ENCODE data around the gene PDXK.

PDXK gene

GRCh38 chr21:43759651-43760050 lies 40.7 kb downstream of the PDXK start:
- no peak overlapping the region for H3K4me3 ChIP-seq (ENCODE audit: low read depth, low read length, poor library complexity, severe bottlenecking)
- H4K20me1 ChIP-seq (ENCODE audit: insufficient read depth, low read length) = no peaks in the 10 kb centered on the region
- H3K9me2 ChIP-seq (ENCODE audit: low read depth, low read length) = no peaks in the 10 kb centered on the region

GRCh38 chr21:43760391-43760958 lies 41.5 kb downstream of the PDXK start:
- Histone ChIP-seq H3K4me1 (ENCODE audit: insufficient read depth, low read length, severe bottlenecking) (no peaks in the 10 kb centered on the region), H3K4me2 (ENCODE audit: low read length) (no peak overlapping the region), H3F3A (ENCODE audit: insufficient read depth, low read length) (no peaks in the 10 kb centered on the region), H3K27me3 (ENCODE audit: insufficient read depth, low read length) (no peaks in the 10 kb centered on the region), H4K20me1 (ENCODE audit: insufficient read depth, low read length) (no peaks in the 10 kb centered on the region), H2AFZ (ENCODE audit: low read length) (no peak overlapping the region), H3K9me3 (ENCODE audit: low read length) (no peaks in the 10 kb centered on the region), H3K9me2 (ENCODE audit: low read depth, low read length) (no peaks in the 10 kb centered on the region), H3K36me3 (ENCODE audit: insufficient read depth, low read length) (peaks cover 13% of the 10 kb centered on the region), H3K27ac (ENCODE audit: low read depth, low read length, poor library complexity, severe bottlenecking) (no peak overlapping the region), H3K4me3 (ENCODE audit: low read depth, low read length, poor library complexity, severe bottlenecking) (no peak overlapping the region), H3K79me2 (ENCODE audit: insufficient read depth, low read length) (no peaks in the 10 kb centered on the region), H3K9ac (ENCODE audit: low read length) (no peak overlapping the region)
- TF ChIP-seq EZH2 (IDR thresholded peaks at IDR 0.05; ENCODE audit: borderline replicate concordance, low read length) = no peak
- no peak for TF ChIP-seq CTCF (IDR thresholded peaks at IDR 0.05; ENCODE audit: low read length)

More at GRCh38 chr21:43759651-43760050, 40.7 kb downstream of the PDXK start:
- Histone ChIP-seq H3K79me2 (ENCODE audit: insufficient read depth, low read length) (no peaks in the 10 kb centered on the region), H3K27ac (ENCODE audit: low read depth, low read length, poor library complexity, severe bottlenecking) (no peak overlapping the region), H3F3A (ENCODE audit: insufficient read depth, low read length) (no peaks in the 10 kb centered on the region), H3K27me3 (ENCODE audit: insufficient read depth, low read length) (no peaks in the 10 kb centered on the region), H3K36me3 (ENCODE audit: insufficient read depth, low read length) (peaks cover 20% of the 10 kb centered on the region), H3K4me2 (ENCODE audit: low read length) (no peak overlapping the region), H3K9me3 (ENCODE audit: low read length) (no peaks in the 10 kb centered on the region), H3K9ac (ENCODE audit: low read length) (no peak overlapping the region), H3K4me1 (ENCODE audit: insufficient read depth, low read length, severe bottlenecking) (no peaks in the 10 kb centered on the region), H2AFZ (ENCODE audit: low read length) (no peak overlapping the region)
- TF ChIP-seq EZH2 (IDR thresholded peaks at IDR 0.05; ENCODE audit: borderline replicate concordance, low read length) = no peak
- no peak for TF ChIP-seq CTCF (IDR thresholded peaks at IDR 0.05; ENCODE audit: low read length)

GRCh38 chr21:43761886-43762285 lies 43.0 kb downstream of the PDXK start:
- H4K20me1 ChIP-seq (ENCODE audit: insufficient read depth, low read length) = no peaks in the 10 kb centered on the region
- H3K4me1 ChIP-seq (ENCODE audit: insufficient read depth, low read length, severe bottlenecking) = no peaks in the 10 kb centered on the region
- H3K36me3 ChIP-seq (ENCODE audit: insufficient read depth, low read length) = peaks cover 8% of the 10 kb centered on the region; the same call in 1 of the 2 replicates
- no peaks in the 10 kb centered on the region for H3K9me3 ChIP-seq (ENCODE audit: low read length)
- TF ChIP-seq CTCF (IDR thresholded peaks at IDR 0.05; ENCODE audit: low read length) = no peak
- no peak for TF ChIP-seq EZH2 (IDR thresholded peaks at IDR 0.05; ENCODE audit: borderline replicate concordance, low read length)
- H3K27me3 ChIP-seq (ENCODE audit: insufficient read depth, low read length) = no peaks in the 10 kb centered on the region
- no peaks in the 10 kb centered on the region for H3K79me2 ChIP-seq (ENCODE audit: insufficient read depth, low read length)
- no peak overlapping the region for H2AFZ ChIP-seq (ENCODE audit: low read length)
- no peaks in the 10 kb centered on the region for H3K9me2 ChIP-seq (ENCODE audit: low read depth, low read length)
- no peak overlapping the region for H3K27ac ChIP-seq (ENCODE audit: low read depth, low read length, poor library complexity, severe bottlenecking)
- H3K4me2 ChIP-seq (ENCODE audit: low read length) = no peak overlapping the region
- no peaks in the 10 kb centered on the region for H3F3A ChIP-seq (ENCODE audit: insufficient read depth, low read length)
- H3K4me3 ChIP-seq (ENCODE audit: low read depth, low read length, poor library complexity, severe bottlenecking) = no peak overlapping the region
- H3K9ac ChIP-seq (ENCODE audit: low read length) = no peak overlapping the region
